ENCODE measurements around the gene LRRTM4. TPM values are rescaled to one million over a fixed set of nuclear protein-coding genes. Genes with fewer than 3 reads are reported as not detected.

Gene LRRTM4
- total RNA-seq, 1 experiment from 2014 or later, result 12.0 TPM

DNA sequence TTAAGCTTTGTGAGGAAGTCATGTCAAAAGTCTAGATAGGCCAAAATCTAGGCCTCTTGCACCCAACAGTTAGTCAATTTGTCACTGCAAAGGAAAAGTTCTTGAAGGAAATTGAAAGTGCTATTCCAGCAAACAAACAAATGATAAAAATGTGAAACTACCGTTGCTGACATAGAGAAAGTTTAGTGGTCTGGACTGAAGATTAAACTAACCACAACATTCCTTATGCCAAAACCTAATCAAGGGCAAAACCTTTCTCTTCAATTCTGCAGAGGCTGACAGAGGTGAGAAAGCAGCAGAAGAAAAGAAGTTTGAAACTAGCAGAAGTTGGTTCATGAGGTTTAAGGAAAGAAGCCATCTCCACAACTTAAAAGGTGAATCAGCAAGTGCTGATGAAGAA is 44.0 kb upstream of the LRRTM4 start:
- Histone ChIP-seq H3K9ac (ENCODE audit: extremely low read depth, insufficient read length, low read length) (no peak overlapping the region), H2BK120ac (ENCODE audit: low read depth, low read length, poor library complexity, severe bottlenecking) (no peak overlapping the region), H3K27me3 (ENCODE audit: insufficient read depth, low read length) (no peaks in the 10 kb centered on the region), H3K4me2 (ENCODE audit: insufficient read depth, insufficient read length, low read length) (no peak overlapping the region), H3K18ac (ENCODE audit: insufficient read length, low read depth, low read length) (no peak overlapping the region), H3K56ac (ENCODE audit: insufficient read length, low read depth, low read length) (no peak overlapping the region), H2BK20ac (ENCODE audit: low read depth, low read length, poor library complexity, severe bottlenecking) (no peak overlapping the region), H2AFZ (ENCODE audit: low read length) (no peak overlapping the region), H4K91ac (ENCODE audit: insufficient read length, low read depth, low read length) (no peak overlapping the region), H3K23me2 (ENCODE audit: insufficient read length, low read depth, low read length, poor library complexity, severe bottlenecking) (no peaks in the 10 kb centered on the region), H3K79me2 (ENCODE audit: insufficient read depth, low read length) (no peaks in the 10 kb centered on the region), H4K8ac (replicated peaks; ENCODE audit: insufficient read length, low read depth, low read length) (no peak overlapping the region), H2BK12ac (ENCODE audit: insufficient read length, low read depth, low read length) (no peak overlapping the region), H2BK5ac (ENCODE audit: insufficient read length, low read length) (no peak overlapping the region), H3K27ac (ENCODE audit: insufficient read length, low read depth, low read length) (no peak overlapping the region), H3K23ac (ENCODE audit: insufficient read length, low read depth, low read length) (no peak overlapping the region), H4K20me1 (ENCODE audit: control insufficient read depth, insufficient read depth, insufficient read length) (no peaks in the 10 kb centered on the region), H3K79me1 (ENCODE audit: insufficient read depth, low read depth, low read length, poor library complexity, severe bottlenecking) (no peaks in the 10 kb centered on the region), H3K4me1 (ENCODE audit: insufficient read depth, low read length) (no peaks in the 10 kb centered on the region; the same call in 1 of the 2 replicates), H2AK5ac (ENCODE audit: insufficient read length, low read length) (no peak overlapping the region), H2BK15ac (ENCODE audit: low read depth, low read length) (no peak overlapping the region), H3K9me3 (ENCODE audit: control insufficient read depth, low read depth, low read length) (no peaks in the 10 kb centered on the region), H3K14ac (ENCODE audit: insufficient read depth, low read length) (no peak overlapping the region), H3T11ph (ENCODE audit: low read length) (no peak overlapping the region), H3K4ac (ENCODE audit: low read depth, low read length) (no peak overlapping the region), H4K5ac (ENCODE audit: insufficient read length, low read depth, low read length) (no peak overlapping the region)
- no peak overlapping the region for H3K4me3 Mint-ChIP-seq
- DNase-seq, result no peak
- peak overlapping the region in 2 of 3 experiments; percentile 1 to 26; a peak in 2 of 7 replicates for H3K27ac Mint-ChIP-seq
- no peaks in the 10 kb centered on the region for H3K27me3 Mint-ChIP-seq (ENCODE audit: low read depth)
- H3K4me1 Mint-ChIP-seq, result peaks cover 8 to 23% of the 10 kb centered on the region in 2 experiments
- TF ChIP-seq, protein P1, sequence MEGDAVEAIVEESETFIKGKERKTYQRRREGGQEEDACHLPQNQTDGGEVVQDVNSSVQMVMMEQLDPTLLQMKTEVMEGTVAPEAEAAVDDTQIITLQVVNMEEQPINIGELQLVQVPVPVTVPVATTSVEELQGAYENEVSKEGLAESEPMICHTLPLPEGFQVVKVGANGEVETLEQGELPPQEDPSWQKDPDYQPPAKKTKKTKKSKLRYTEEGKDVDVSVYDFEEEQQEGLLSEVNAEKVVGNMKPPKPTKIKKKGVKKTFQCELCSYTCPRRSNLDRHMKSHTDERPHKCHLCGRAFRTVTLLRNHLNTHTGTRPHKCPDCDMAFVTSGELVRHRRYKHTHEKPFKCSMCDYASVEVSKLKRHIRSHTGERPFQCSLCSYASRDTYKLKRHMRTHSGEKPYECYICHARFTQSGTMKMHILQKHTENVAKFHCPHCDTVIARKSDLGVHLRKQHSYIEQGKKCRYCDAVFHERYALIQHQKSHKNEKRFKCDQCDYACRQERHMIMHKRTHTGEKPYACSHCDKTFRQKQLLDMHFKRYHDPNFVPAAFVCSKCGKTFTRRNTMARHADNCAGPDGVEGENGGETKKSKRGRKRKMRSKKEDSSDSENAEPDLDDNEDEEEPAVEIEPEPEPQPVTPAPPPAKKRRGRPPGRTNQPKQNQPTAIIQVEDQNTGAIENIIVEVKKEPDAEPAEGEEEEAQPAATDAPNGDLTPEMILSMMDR (conservative IDR thresholded peaks at IDR 0.05), result no peak
- H3K36me3 Mint-ChIP-seq (ENCODE audit: insufficient read depth in 1 of 3, low read depth in 3 of 3), result peaks cover 0 to 4% (median 0%) of the 10 kb centered on the region in 3 experiments; a peak in 1 of 7 replicates
- peaks cover 0 to 3% of the 10 kb centered on the region in 2 experiments; a peak in 2 of 5 replicates for H3K9me3 Mint-ChIP-seq
- WGBS (ENCODE audit: extremely low coverage, insufficient read length, low lambda C conversion rate), result no CpG with 5 or more reads among the region's 1 CpG
